ENCODE measurements around the gene LRMDA. TPM values are rescaled to one million over a fixed set of nuclear protein-coding genes. Genes with fewer than 3 reads are reported as not detected.
A peak's percentile ranks its signal among the peaks of the same experiment; 100 is the strongest.

LRMDA gene
- total and polyA plus RNA-seq, 2 of the 8 experiments (the other 6 are each of a cell fraction or from before 2014, with no cell fraction given), result 0.86 to 2.8 TPM

DNA sequence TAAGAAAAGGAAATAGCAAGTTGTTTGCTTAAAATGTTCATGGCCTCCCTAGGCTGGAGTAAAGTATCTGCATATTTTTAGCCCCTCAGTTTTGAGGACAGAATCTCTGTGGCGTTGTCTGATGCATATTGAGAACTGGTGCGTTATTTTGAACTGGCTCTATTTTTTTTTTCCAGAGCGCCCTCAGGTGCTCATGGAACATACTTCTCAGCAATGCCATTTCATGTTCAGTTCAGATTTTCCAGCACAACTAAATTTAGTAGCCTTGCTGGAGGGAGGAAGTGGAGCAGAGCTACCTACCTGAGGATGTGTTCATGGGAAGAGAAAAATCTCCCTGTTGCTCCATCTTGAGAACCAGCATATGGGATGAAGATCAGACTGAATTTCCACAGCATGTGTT is 870.5 kb downstream of the LRMDA start:
- no peak overlapping the region for H3K18ac ChIP-seq (ENCODE audit: extremely low read depth, low read length)
- ChIA-PET CTCF (ENCODE audit: partially characterized antibody) (interaction anchor here (0.7 to 4.1 kb wide), 8 partner anchors 10 to 431 kb away, joined by 3 to 20 read pairs (median 3); no protein-coding TSS in a partner anchor), POLR2A (ENCODE audit: partially characterized antibody) (interaction anchor here (0.7 kb wide), 1 partner anchor 157 kb away, joined by 3 read pairs; no protein-coding TSS in a partner anchor)
- H4K20me1 ChIP-seq (replicated peaks in 1 of 2; ENCODE audit: control insufficient read depth in 1 of 2, insufficient read depth in 2 of 2, low read length in 2 of 2), result no peaks in the 10 kb centered on the region
- peaks cover 0 to 6% (median 0%) of the 10 kb centered on the region in 4 experiments; a peak in 2 of 7 replicates for H3K27me3 ChIP-seq (replicated peaks in 1 of 4; ENCODE audit: control insufficient read depth in 3 of 4, extremely low read depth in 1 of 4, insufficient read depth in 3 of 4, low read length in 3 of 4)
- no peak overlapping the region for H3K4ac ChIP-seq (replicated peaks; ENCODE audit: insufficient read length, low read depth, low read length)
- no peak overlapping the region for H2AFZ ChIP-seq (ENCODE audit: low read length)
- peak overlapping the region; percentile 8 for H4K91ac ChIP-seq (replicated peaks; ENCODE audit: insufficient read length, low read length)
- FAIRE-seq (no peak), DNase-seq (ENCODE audit: low read depth in 1 of 2, low spot score in 2 of 2) (no peak)
- no peak overlapping the region for H2BK120ac ChIP-seq (replicated peaks; ENCODE audit: low read depth, low read length)
- H3K14ac ChIP-seq (ENCODE audit: insufficient read length), result no peak overlapping the region
- no peak overlapping the region for H3K56ac ChIP-seq (replicated peaks; ENCODE audit: insufficient read length, low read depth, low read length)
- no peak overlapping the region for H4K8ac ChIP-seq (ENCODE audit: extremely low read depth, insufficient read depth, low read length)
- 50% methylated on average over 3 of the region's 3 CpGs; no CpG with 5 or more reads in 1 of the 2 experiments for WGBS, 2 experiments (ENCODE audit: extremely low coverage in 1 of 2, insufficient coverage in 1 of 2, insufficient read length in 1 of 2, insufficient replicate concordance in 2 of 2, low coverage in 1 of 2, low lambda C conversion rate in 2 of 2, missing lambda C conversion rate in 1 of 2)
- no peak overlapping the region for H3K27ac ChIP-seq (ENCODE audit: low read depth, low read length)
- no peak overlapping the region for H3K23ac ChIP-seq (ENCODE audit: insufficient read length)
- H2BK20ac ChIP-seq (ENCODE audit: low read length), result 0 out of 2 replicates have a peak overlapping the region, but pooled peaks have one; percentile 7
- no peaks in the 10 kb centered on the region for H3K79me1 ChIP-seq (ENCODE audit: low read depth, low read length)
- no peak overlapping the region for H4K5ac ChIP-seq (ENCODE audit: insufficient read length, low read depth, low read length)
- TF ChIP-seq, protein P1, sequence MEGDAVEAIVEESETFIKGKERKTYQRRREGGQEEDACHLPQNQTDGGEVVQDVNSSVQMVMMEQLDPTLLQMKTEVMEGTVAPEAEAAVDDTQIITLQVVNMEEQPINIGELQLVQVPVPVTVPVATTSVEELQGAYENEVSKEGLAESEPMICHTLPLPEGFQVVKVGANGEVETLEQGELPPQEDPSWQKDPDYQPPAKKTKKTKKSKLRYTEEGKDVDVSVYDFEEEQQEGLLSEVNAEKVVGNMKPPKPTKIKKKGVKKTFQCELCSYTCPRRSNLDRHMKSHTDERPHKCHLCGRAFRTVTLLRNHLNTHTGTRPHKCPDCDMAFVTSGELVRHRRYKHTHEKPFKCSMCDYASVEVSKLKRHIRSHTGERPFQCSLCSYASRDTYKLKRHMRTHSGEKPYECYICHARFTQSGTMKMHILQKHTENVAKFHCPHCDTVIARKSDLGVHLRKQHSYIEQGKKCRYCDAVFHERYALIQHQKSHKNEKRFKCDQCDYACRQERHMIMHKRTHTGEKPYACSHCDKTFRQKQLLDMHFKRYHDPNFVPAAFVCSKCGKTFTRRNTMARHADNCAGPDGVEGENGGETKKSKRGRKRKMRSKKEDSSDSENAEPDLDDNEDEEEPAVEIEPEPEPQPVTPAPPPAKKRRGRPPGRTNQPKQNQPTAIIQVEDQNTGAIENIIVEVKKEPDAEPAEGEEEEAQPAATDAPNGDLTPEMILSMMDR (IDR thresholded peaks at IDR 0.05; ENCODE audit: control extremely low read depth in 1 of 3, insufficient read depth in 1 of 3, low read depth in 1 of 3, low read length in 3 of 3), result peak in 1 of 3 experiments; percentile 19; a peak in 1 of 4 replicates
- no peak for TF ChIP-seq YY1 (IDR thresholded peaks at IDR 0.05; ENCODE audit: low read depth, low read length)
- TF ChIP-seq RAD21 (IDR thresholded peaks at IDR 0.05 in 1 of 2, conservative IDR thresholded peaks at IDR 0.05 in 1 of 2; ENCODE audit: low read depth in 2 of 2, low read length in 2 of 2), result peak; percentile 38 to 50; a peak in 3 of 4 replicates
- no peak overlapping the region for H3K4me2 ChIP-seq (ENCODE audit: insufficient read depth in 1 of 2, low read depth in 2 of 2, low read length in 2 of 2)
- H2AK5ac ChIP-seq (ENCODE audit: low read depth, low read length), result no peak overlapping the region
- no peaks in the 10 kb centered on the region for H3K9me3 ChIP-seq (ENCODE audit: insufficient read depth in 2 of 2, low read depth in 1 of 2, low read length in 1 of 2)
- H3K23me2 ChIP-seq (ENCODE audit: low read depth, low read length), result no peaks in the 10 kb centered on the region
- no peaks in the 10 kb centered on the region for H3K79me2 ChIP-seq (ENCODE audit: control insufficient read depth in 1 of 2, insufficient read depth in 2 of 2, low read length in 2 of 2)
- H3K36me3 ChIP-seq (ENCODE audit: control insufficient read depth in 2 of 4, insufficient read depth in 4 of 4, low read length in 3 of 4), result no peaks in the 10 kb centered on the region
- peaks cover 0 to 13% (median 3%) of the 10 kb centered on the region in 4 experiments; a peak in 3 of 7 replicates for H3K4me1 ChIP-seq (replicated peaks in 1 of 4; ENCODE audit: control insufficient read depth in 3 of 4, insufficient read depth in 4 of 4, low read length in 3 of 4)
- H2BK15ac ChIP-seq (ENCODE audit: low read length), result no peak overlapping the region
- no peak overlapping the region for H3K4me3 ChIP-seq (ENCODE audit: extremely low read depth in 1 of 4, insufficient read depth in 2 of 4, low read depth in 3 of 4, low read length in 4 of 4)
- no peak overlapping the region; the same call in 1 of the 2 replicates for H2BK5ac ChIP-seq (ENCODE audit: low read depth, low read length)
- H3K9ac ChIP-seq (replicated peaks in 1 of 4; ENCODE audit: extremely low read depth in 1 of 4, low read depth in 3 of 4, low read length in 3 of 4), result no peak overlapping the region
- H2BK12ac ChIP-seq (ENCODE audit: low read depth, low read length), result no peak overlapping the region
